KBM-7 (cell line): ENCODE results near the gene PHTF1.
A peak's percentile ranks its signal among the peaks of the same experiment; 100 is the strongest.

Source experiments
- DNase-seq: peaks from one replicate; pipeline ENCODE4 v3.0.0-alpha.2; 2015
- in situ Hi-C: fragments of 300-500 bp; cut with MboI; formaldehyde crosslinking; loops from 2 replicates; pipeline ENCODE4 v1.14.3; 2020; ENCODE audit warnings: low sequenced_read_pairs, low pct_unique_long_range_greater_than_20kb, mixed read lengths

Gene PHTF1

DNA sequence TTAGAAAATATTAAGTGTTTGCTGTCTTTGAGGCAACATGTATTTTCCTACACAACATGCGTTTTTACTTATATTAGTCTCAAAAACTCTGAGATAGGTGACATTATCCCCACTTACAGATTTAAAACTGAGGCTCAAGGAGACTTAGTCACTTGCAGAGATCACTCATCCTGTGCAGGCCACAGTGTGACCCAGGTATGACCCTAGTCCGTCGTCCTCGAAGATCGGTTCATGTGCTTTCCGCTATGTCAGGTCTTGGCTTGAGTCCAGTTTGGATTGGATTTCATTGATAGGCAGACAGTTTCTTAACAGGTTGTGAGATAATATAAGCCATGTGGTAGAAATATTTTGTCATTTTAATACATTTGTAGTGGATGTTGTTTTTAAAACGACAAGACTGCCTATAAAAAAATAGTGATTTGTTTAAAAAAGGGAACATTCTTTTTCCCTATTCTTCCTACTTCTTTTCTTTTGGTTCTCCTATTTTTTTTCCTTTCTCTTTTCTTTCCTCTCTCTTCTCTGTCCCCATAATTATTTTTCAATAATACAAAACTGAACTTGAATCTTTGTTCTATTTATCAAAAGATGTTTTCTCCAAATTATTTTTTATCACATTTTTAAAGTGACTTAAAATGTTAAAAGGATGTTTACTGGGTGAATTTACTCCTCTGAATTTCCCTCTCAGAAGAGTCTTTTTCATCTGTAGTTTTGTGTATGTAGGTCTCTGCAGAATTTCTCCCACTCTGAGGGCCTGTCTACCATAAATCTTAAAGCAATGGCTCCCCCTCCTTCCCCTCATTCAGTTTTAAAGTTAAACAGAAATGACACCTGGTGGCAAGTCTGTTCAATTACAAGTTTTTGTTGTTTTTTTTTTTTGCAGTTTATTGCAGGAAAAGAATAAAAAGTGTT, 81.8 kb downstream of the PHTF1 start:
- peak; percentile 58 for DNase-seq
- in situ Hi-C loops, result loop anchor here (25.0 kb wide), 1 partner anchor 540 kb away; no protein-coding TSS in a partner anchor

DNA sequence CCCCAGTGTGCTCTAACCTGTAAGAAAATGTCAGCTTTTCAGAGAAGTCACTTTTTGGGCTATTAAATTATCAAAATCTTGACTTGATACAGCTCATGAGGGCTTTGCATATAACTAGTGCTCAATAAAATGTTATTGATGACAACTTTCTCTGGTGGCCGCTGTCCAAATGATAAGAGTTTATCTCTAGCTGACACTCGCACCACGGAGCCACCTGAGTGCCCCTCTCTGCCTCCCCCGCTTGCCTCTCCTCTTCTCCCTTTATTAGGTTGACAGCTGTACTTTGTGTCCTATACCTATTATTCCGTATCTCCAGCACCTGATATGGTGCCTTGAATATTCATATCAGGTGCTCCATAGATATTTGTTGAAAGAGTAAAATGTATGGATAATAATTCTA, 82.8 kb downstream of the PHTF1 start:
- in situ Hi-C loops, result loop anchor here (25.0 kb wide), 1 partner anchor 539 kb away; no protein-coding TSS in a partner anchor
- DNase-seq, result no peak

DNA sequence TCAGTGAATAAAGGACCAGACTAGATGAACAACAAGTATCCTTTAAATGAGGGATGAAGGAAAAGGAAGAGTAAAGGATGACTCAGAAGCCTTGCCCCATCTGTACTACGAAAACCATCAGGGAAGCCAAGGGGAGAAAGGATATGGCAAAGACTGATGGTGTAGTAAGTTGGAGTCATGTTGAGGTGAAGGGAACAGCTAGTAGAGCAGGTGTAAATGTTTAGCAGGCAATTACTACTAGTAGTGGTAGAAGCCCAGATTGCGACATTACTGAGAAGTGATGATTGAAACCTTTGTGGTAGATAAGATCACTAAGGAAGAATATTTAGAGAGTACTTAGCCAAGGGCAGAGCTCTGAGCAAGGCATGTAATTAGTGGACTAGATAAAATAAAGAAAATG, 84.0 kb downstream of the PHTF1 start:
- in situ Hi-C loops, result loop anchor here (25.0 kb wide), 1 partner anchor 538 kb away; no protein-coding TSS in a partner anchor
- DNase-seq, result peak; percentile 12

DNA sequence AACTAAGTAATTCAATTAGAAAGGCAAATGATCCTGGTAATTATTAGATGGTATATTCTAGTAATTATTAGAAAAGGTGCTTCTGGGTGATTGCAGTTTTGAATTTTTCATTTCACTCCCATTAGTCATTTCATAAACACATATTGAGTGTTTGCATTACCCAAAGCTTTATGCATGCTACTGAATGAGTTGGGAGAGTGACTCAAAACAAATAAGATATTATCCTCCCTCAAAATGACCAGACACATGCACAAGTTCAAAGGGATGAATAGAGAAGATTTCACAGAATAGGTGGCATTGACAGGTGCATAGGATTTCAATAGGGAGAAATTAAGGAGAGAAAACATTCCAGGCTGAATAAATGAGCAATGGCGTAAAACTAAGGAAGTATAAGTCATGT, 84.7 kb downstream of the PHTF1 start:
- in situ Hi-C loops, result no loop called here
- no peak for DNase-seq

DNA sequence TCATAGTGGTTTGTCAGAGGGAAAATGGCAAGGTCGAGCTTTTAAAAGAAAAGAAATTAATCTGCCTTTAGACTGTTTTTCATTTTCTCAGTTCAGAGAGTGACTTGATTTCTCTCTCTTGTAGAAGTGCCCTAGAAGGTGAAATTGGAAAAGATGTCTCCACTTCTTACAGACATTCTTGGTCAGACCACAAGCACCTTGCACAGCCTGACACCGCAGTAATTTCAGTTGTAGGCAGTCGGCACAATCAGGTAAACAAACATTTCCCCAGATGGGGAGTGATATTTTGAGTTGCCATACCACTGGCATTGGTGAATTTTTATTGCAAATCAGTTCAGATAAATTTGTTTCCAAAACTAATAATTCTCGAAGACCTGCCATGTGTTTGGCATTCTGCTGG, 86.8 kb downstream of the PHTF1 start:
- DNase-seq, result no peak
- in situ Hi-C loops, result no loop called here

DNA sequence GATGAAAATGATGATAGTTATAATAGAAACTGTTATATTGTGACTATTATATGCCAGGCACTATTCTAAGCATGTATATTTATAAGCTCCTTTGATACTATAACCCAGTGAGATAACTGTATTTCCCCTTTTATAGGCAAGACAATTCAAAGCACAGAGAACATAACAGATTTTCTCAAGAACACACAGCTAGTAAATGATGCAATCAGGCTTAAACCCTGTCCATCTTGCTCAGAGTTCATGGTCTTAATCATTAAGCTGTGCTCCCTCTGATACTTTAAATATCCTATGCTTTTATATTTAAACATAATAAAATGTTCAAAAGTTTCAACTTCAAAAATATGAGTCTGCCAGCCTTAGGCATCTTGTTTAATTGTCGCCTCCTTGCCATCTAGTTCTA, 88.6 kb downstream of the PHTF1 start:
- in situ Hi-C loops, result no loop called here
- no peak for DNase-seq

DNA sequence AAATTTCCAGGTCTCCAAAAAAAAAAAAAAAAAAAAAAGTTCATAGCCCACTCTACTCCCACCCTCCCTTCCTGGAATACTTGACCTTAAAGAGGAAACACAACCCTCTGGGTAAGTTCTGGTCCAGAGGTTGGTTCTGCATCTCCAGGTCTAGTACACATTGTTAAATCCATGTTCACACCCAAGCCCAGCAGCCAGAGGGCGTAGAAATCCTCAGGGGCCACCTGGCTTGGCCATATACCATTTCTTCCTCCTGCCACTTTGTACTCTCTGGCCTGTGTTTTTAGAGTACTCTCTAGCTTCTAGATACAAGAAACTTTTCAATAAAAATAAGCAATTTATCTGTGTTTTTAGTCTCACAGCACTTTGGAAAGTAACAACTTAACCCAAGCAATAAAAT, 89.3 kb downstream of the PHTF1 start:
- DNase-seq, result no peak
- in situ Hi-C loops, result no loop called here

DNA sequence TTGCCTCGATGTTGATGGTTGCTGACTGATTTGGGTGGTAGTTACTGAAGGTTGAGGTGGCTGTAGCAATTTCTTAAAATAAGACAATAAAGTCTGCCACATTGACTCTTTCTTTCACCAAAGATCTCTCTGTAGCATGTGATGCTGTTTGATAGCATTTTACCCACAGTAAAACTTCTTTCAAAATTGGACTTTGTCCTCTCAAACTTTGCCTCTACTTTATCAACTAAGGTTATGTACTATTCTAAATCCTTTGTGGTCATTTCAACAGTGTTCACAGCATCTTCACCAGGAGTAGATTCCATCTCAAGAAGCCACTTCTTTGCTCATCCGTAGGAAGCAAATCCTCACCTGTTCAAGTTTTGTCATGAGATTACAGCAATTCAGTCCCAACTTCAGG, 93.2 kb downstream of the PHTF1 start:
- in situ Hi-C loops, result no loop called here
- no peak for DNase-seq

DNA sequence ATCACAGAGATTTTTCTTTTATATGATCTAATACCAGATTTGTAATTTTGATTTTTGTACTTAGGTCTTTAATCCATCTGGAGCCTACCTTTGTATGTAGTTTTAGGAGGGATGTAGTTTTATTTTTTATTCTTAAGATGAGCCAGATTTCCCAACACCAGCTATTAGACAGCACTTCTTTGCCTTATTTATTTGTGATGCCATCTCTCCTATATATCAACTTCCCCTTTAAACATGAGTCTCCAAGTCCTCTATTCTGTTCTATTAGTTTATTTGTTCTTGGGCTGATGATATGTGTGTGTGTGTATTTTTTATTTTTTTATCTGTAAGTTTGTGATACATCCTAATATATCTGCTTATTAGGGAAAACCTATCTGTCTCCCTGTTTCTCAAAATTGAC, 94.2 kb downstream of the PHTF1 start:
- in situ Hi-C loops, result no loop called here

DNA sequence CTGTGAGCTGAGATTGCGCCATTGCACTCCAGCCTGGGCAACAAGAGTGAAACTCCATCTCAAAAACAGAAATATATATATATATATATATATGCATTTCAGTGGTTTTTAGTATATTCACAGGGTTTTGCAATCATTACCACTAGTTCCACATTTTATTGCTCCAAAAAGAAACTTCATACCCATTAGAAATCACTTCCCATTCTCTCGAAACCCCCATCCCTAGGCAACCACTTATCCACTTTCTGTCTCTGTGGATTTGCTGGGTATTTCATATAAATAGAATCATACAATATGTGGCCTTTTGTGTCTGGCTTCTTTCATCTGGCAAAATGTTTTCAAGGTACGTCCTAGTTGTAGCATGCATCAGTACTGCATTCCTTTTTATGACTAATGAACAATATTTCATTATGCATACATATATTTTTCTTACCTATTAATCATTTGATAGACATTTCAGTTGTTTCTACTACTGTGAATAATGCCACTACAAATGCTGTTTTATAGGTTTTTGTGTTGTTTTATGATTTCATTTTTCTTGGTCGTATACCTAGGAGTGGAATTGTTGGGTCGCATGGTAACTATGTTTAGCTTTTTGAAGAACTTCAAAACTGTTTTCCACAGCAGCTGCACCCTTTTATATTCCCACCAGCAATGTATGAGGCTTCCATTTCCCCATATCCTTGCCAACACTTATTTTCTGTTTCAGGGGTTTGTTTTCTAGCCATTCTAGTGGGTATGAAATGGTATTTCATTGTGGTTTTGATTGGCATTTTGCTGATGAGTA, 95.9 kb downstream of the PHTF1 start:
- no peak for DNase-seq

More for the DNA sequence above, 94.2 kb downstream of the PHTF1 start:
- DNase-seq, result no peak

DNA sequence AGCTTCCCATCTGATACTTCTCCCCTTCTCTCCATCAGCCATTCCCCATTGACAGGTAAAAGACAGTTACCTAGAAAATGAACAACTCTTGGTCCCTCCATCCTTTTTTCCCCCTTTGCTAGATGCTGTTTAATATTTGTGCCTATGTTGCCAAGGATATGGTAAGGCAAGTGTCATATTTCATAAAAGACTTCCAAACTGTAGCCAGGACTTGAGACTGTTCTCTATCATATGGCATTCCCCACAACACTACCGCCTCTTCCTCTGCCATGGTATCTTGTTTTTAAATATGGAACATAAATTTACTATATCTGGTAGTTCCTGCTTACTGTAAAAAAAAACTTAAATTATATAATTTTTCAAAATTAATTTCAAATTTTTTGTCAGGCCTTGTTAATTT, 97.2 kb downstream of the PHTF1 start:
- DNase-seq, result no peak
- in situ Hi-C loops, result no loop called here

More for the DNA sequence above, 95.9 kb downstream of the PHTF1 start:
- in situ Hi-C loops, result no loop called here

DNA sequence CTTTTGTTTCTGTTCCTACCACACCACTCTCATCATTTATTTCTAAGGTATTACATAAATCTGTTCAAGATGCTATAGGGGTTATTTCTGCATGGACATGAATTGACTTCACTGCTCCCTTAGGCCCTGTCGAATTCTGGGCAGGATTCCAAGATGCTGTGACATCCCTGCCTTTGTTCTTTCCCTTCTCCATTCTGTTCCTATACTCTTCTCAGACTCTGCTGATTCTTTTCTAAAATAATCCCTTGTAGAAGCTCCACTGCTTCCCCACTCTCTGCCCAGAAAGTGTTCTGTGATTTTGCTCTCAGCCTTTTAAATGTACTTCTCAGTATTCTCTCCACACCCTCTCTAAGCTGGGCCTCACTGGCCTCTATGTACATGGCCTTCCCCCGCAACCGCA, 99.2 kb downstream of the PHTF1 start:
- DNase-seq, result no peak
- in situ Hi-C loops, result no loop called here

DNA sequence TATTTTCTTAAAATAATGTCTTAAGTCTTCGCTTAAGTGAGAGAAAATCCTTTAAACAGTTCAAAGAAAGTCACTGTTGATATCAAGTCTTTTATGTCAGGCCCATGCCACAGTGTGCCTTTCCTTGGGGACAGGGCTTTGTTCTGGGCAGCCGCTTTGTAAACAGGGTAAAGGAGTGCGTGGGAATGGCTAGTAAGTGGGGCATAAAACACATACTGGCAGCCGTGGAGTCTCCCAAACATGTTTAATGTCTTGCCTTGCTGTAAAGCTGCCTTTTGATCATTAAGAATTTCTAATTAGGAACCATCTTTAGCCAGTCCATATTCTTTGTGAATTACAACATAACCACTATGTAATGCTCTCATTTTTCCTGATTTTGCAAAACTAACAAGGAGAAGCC, 99.7 kb downstream of the PHTF1 start:
- no peak for DNase-seq
- in situ Hi-C loops, result no loop called here

DNA sequence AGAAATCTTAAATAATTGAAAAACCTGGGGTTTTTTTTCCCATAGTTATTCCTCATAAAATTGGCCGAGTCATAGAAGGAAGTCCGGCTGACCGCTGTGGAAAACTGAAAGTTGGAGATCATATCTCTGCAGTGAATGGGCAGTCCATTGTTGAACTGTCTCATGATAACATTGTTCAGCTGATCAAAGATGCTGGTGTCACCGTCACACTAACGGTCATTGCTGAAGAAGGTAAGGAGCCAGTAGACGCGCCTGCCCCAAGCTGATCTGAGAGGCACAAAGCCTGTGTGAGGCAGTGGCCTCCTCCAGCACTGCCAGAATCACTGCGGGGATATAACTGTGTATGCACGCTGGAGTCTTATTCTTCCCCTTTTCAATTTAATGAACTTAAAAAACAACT, 100.3 kb downstream of the PHTF1 start:
- in situ Hi-C loops, result no loop called here
- no peak for DNase-seq

DNA sequence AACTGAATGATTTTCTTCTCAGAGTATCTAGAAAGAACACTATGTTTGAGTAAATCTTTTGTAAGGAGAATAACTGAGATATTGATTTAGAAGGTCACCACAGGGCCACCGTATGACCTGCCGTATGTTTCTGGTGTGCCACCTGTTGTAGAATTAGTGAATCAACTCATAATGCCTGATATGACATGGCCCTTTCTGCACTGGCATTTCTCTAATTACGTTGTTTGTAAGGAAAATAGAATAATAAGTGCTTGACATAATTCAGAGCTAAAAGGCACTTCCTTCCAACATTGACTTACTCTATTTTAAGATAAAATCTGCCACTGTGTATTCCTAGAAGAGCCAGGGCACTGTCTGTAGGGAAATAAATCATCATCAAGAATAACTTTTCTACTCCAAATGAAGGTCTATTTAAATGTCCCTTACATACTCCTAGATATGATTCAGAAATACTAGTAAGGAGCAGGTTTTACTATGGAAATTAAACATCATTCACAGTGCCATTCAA, 101.7 kb downstream of the PHTF1 start:
- in situ Hi-C loops, result no loop called here
- no peak for DNase-seq

DNA sequence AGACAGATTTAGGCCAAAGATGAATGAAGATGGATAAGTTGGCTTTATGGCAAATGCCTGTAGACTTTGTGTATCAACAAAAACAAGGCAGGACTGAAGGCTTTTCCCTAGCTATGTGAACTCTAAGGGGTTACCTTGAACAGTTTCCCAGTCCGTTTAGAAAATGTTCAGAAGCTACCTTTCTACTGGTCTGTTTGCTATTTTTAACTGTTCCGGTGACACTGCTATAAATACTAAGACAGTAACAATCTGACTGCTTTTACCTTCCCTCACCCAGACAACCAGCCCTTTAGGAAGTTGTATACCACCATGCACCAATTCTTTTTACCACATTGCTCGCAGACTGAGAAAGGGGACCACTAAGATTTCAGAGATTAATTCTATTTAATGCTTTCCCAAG, 102.2 kb downstream of the PHTF1 start:
- no peak for DNase-seq
- in situ Hi-C loops, result no loop called here

DNA sequence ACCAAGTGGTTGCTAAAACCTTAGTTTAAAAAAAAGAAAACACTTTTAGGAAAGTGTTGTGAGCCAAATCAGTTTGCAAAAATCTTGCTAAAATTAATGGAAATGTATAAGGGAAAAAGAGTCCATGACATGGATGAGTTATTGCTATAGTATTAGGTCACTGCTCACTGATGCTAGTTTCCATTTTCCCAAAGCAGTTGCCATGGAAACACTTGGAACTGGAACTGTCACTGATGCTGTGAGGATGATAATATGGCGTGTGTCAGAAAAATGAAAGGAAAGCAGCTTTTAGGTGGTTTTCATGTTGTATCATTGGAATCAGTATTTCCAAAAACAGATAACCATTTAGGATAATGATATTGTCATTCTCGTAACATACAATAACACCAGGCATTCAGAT, 104.4 kb downstream of the PHTF1 start:
- DNase-seq, result no peak
- in situ Hi-C loops, result no loop called here

DNA sequence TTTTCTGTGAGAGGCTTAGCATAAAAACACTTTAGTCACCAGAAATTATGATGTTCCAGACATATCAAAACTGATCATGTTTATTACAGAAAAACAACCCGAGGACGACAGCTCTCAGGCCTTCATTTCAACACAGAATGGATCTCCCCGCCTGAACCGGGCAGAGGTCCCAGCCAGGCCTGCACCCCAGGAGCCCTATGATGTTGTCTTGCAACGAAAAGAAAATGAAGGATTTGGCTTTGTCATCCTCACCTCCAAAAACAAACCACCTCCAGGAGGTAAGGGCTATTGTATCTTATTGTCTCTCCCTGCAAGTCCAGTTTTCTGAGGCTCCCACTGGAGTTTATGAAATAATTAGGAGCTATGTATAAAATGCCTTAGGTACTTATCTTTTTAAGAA, 105.5 kb downstream of the PHTF1 start:
- DNase-seq, result no peak
- in situ Hi-C loops, result no loop called here

DNA sequence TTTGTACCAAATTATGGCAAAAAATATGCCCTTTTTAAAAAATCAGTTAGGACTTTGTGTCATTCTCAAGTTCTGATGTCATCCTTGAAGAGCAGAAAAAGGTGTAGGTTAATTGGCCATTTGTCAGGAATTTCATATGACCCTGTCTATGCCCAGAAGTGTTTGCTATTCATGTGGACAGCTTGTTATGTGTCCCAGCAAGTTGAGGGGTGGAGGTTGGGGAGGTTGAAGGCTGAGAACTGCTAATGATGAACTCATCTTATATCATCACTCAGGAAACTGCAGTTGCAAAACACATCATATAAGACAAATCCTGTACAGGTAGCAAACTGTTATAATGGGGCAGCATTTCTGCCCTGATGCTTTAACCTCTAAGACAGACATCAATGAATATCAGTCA, 106.5 kb downstream of the PHTF1 start:
- in situ Hi-C loops, result no loop called here
- DNase-seq, result no peak

DNA sequence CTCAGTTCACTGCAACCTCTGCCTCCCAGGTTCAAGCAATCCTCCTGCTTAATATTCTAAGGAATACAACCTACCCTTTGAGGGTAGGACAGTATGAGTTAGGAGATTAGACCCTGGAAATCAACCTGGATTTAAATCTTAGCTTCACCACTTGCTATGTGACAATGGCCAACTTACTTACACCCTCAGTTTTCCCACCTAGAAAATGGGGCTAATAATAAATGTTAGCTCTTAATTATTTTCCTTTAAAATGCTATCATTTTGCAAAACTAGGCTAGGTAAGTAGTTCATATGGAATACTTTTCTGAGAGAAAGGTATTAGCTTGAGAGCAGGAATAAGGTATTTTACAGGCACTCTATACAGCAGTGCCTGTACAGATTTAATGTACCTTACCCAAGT, 110.8 kb downstream of the PHTF1 start:
- in situ Hi-C loops, result no loop called here
- DNase-seq, result no peak
